ENCODE measurements around the gene AZIN2. TPM values are rescaled to one million over a fixed set of nuclear protein-coding genes. Genes with fewer than 3 reads are reported as not detected.
A peak's percentile ranks its signal among the peaks of the same experiment; 100 is the strongest.
"Not testable (repeated sequence)": the region's sequence is repeated elsewhere in the genome, so short reads cannot be mapped to it uniquely, and the experiment has no call there.

AZIN2 gene
- polyA plus RNA-seq, 1 donor from 2014 or later: 0.80 TPM

DNA sequence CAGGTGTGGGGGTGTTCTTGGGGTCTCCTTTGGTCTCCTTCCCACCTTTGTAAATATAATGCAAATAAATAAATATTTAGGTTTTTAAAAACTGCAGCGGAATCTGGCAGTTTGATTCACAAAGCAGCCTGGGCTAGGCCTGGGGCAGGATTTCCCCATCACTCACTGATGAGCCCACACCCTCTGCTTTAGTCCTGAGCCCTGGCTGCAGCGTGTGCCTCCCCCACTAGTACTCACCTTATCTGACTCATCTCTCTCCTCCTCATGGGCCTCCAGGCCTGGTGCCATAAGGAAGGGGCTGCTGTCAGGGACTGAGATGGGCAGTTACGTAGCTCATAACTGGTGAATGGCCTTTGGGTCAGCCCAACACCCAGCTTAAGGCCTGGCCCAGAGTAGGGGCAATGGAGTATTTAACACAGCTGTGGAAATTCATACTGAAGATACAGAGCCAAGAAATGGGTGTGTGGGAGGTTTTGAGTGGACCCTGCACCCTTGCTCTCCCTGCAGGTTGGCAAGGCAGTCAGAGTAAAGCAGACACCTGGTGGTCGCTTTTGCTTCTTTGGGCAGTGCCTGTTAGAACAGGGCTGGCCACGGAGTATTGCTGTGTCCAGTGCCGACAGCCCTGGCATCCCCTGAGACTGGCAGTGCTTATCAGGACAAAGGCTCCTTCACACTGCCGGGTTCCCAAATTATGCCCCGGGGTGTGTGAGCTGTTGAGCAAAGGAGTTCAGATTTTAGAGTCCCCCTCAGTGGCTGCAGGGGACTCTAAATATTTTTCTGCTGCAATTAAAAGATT lies 39.7 kb downstream of the AZIN2 start:
- peaks cover 0 to 20% (median 5%) of the 10 kb centered on the region in 3 donors for H3K4me1 Mint-ChIP-seq
- H3K4me3 Mint-ChIP-seq: peak overlapping the region in 3 of 4 donors; percentile 54 to 78 (median 54)
- H3K9me3 Mint-ChIP-seq: peaks cover 0 to 1% (median 1%) of the 10 kb centered on the region in 3 donors
- H3K27me3 Mint-ChIP-seq: peaks cover 2% of the 10 kb centered on the region
- peak overlapping the region in 1 of 3 donors; percentile 92 for H3K27ac Mint-ChIP-seq
- peaks cover 9% of the 10 kb centered on the region for H3K36me3 Mint-ChIP-seq

DNA sequence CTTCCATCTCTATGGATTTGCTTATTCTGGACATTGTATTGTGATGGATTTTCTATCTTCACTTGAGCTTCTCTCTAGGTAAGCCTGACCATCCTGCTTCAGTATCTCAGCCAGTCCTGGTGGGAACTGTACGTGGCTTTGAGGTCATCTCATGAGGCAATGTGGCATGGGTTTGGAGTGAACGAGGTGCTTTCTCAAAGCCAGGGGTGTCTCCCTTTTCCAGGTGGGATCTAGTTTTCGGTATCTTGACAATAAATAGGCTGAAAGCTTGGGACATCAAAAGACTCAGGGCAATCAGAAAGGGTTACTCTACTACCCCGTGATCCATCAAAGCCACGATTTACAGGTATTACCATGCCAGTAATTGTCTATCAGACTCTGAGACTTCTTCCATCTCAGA lies 40.8 kb downstream of the AZIN2 start:
- no peak overlapping the region for H3K27ac Mint-ChIP-seq
- H3K27me3 Mint-ChIP-seq: peaks cover 2% of the 10 kb centered on the region

DNA sequence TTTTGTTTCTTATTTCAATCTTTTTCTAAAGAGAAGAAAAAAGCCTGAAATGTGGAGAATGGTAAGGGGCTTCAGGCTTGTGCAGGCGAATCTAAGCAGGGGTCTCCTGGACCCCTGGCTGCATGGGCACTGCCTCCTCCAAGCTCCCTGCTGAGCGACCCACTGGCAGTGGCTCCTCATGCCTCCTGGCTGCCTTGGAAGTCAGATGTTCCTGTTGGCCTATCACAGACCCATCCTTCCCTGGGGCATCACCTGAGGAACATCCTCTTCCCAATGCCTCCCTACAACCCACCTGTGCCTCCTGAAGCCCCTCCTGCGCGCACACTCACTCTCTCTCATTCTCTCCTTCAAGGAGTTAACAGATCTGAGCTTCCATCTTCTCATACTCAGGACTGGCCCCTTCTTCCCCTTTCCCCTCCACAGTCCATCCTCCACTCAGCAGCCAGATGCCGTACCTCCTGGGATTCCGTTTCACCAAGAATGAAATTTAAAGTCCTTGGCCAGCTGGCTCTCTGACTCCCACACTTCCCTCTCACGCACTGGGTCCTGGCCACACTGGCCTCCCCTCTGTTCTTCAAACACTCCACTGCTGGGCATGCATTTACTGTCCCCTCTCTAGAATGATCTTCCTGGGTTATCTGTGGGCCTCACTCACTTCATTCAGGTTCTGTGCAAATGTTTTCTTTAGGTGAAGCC lies 41.7 kb downstream of the AZIN2 start:
- H3K36me3 Mint-ChIP-seq: peaks cover 8% of the 10 kb centered on the region
- peaks cover 7 to 30% (median 7%) of the 10 kb centered on the region in 3 donors for H3K4me1 Mint-ChIP-seq
- peaks cover 0 to 2% (median 0%) of the 10 kb centered on the region in 3 donors for H3K9me3 Mint-ChIP-seq
- peaks cover 2% of the 10 kb centered on the region for H3K27me3 Mint-ChIP-seq
- H3K27ac Mint-ChIP-seq: peak overlapping the region in 1 of 3 donors; percentile 8
- H3K4me3 Mint-ChIP-seq: no peak overlapping the region

More for the DNA sequence above, 40.8 kb downstream of the AZIN2 start:
- Mint-ChIP-seq H3K4me3 (no peak overlapping the region), H3K4me1 (peaks cover 0 to 30% (median 7%) of the 10 kb centered on the region in 3 donors), H3K36me3 (peaks cover 8% of the 10 kb centered on the region), H3K9me3 (peaks cover 0 to 2% (median 0%) of the 10 kb centered on the region in 3 donors)

DNA sequence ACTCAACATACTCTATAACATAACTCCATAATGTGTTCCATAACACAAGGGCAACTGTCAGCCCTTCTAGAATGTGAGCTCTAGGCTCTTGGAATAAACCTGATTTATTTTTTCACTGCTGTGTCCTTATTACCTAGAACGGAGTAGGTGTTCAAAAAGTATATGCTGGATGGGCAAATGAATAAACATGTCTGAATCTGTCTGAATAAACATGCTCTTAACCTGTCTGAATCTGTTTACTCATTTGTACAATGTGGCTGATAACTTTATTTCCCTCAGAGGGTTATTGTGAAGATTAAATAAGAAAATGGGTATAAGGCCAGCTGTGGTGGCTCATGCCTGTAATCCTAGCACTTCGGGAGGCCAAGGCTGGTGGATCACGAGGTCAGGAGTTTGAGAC lies 42.3 kb downstream of the AZIN2 start:
- no peak overlapping the region for H3K4me3 Mint-ChIP-seq
- H3K27me3 Mint-ChIP-seq: peaks cover 1% of the 10 kb centered on the region
- no peak overlapping the region for H3K27ac Mint-ChIP-seq
- H3K9me3 Mint-ChIP-seq: peaks cover 0 to 2% (median 0%) of the 10 kb centered on the region in 3 donors
- H3K4me1 Mint-ChIP-seq: peaks cover 7 to 30% (median 7%) of the 10 kb centered on the region in 3 donors
- H3K36me3 Mint-ChIP-seq: peaks cover 8% of the 10 kb centered on the region

DNA sequence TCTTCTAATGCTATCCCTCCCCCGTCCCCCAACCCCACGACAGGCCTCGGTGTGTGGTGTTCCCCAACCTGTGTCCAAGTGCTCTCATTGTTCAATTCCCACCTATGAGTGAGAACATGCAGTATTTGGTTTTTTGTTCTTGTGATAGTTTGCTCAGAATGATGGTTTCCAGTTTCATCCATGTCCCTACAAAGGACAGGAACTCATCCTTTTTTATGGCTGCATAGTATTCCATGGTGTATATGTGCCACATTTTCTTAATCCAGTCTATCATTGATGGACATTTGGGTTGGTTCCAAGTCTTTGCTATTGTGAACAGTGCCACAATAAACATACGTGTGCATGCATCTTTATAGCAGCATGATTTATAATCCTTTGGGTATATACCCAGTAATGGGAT lies 43.7 kb downstream of the AZIN2 start:
- H3K4me3 Mint-ChIP-seq, H3K36me3 Mint-ChIP-seq, H3K9me3 Mint-ChIP-seq, H3K27ac Mint-ChIP-seq, H3K27me3 Mint-ChIP-seq: not testable (repeated sequence)
- H3K4me1 Mint-ChIP-seq: peaks cover 7 to 36% (median 18%) of the 10 kb centered on the region in 3 donors

DNA sequence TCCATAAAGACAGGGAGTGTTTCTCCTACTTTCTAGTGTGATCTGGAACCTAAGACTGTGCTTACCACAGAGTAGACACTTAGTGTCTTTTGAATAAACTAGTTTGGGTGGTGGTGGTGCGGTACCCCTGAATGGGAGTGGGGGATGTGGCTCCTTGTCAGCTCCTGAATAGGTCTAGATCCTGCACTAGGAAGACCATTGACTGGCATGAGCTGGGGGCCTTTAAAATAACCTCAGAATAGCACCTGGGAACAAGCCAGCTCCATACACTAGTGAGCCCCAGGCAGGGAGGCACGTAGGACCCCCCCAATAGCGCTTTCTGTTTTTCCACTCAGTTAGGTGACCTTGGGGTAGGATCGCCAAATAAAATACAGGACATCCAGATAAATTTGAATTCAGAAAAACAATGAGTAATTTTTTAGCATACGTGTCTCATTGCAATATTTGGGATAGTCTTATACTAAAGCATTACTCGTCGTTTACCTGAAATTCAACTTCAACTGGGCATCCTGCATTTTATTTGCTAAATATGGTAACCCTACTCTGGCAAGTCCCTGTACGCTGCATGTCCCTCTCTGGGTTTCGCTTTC lies 45.6 kb downstream of the AZIN2 start:
- Mint-ChIP-seq H3K4me3 (peak overlapping the region; percentile 84 to 98 (median 94)), H3K27me3 (no peaks in the 10 kb centered on the region), H3K9me3 (peaks cover 0 to 2% (median 0%) of the 10 kb centered on the region in 3 donors), H3K36me3 (peaks cover 8% of the 10 kb centered on the region), H3K27ac (peak overlapping the region; percentile 83 to 97 (median 94)), H3K4me1 (peaks cover 7 to 37% (median 15%) of the 10 kb centered on the region in 3 donors)

DNA sequence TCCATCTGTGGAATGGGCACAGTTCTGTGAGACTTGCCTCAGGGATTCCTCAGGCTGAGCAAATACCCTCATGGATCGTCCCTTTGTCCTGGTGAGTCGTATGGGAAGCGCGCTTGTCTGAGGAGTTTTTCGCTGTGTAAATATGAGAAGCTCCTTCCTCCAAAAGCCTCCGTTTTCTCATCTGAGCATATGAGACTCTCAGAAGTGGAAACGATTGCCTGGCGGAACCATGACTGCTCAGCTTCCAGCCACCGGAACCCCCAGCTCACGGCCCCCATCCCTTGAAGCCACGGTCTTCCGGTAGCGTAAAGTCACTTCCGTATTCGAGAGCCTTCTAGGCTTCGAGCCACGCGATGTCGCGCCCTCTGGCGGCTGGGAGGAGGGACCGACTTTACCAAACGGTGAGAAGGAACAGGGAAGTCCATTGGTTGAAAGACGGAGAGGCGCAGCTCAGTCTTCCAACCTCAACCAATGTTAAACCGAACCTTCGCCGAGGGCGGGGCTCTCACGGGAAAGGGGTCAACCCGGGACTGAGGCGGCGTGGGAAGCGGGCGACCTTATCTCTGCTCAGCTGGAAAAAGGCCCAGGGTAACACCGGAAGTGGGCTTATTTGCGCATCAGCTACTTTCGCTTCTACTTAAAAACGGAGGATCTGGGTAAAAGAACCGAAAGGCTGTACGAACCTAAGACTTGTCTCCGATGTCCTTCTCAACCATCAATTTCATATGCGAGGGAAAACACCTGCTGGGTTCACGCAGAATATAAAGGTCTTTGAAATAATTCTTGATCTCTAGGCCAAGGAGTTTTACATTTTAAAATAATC lies 46.3 kb downstream of the AZIN2 start:
- Mint-ChIP-seq H3K27ac (peak overlapping the region; percentile 83 to 97 (median 94)), H3K4me1 (peaks cover 7 to 34% (median 15%) of the 10 kb centered on the region in 3 donors), H3K36me3 (peaks cover 8% of the 10 kb centered on the region)

DNA sequence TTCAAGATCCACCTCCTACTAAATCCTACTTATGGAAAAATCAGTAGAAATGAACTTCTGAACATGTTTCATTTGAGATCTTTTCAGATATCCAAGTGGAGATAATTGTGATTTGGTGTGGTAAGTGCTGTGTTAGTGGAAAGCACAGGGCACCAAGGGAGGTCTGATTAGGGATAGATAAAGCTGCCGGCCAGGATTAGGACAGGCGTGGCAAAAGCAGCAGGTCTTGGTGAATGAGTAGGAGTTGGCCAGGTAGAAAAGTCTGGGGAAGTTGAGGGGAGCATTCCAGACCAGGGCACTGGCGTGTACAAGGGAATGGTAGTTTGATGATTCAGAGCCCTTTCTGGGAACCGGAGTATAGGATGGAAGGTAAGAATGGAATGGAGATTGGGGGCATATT lies 47.8 kb downstream of the AZIN2 start:
- Mint-ChIP-seq H3K4me1 (peaks cover 7 to 37% (median 15%) of the 10 kb centered on the region in 3 donors), H3K4me3 (peak overlapping the region; percentile 53 to 95 (median 59)), H3K9me3 (peaks cover 0 to 2% (median 0%) of the 10 kb centered on the region in 3 donors)

More for the DNA sequence above, 46.3 kb downstream of the AZIN2 start:
- Mint-ChIP-seq H3K9me3 (peaks cover 0 to 2% (median 0%) of the 10 kb centered on the region in 3 donors), H3K4me3 (peak overlapping the region; percentile 84 to 98 (median 94)), H3K27me3 (no peaks in the 10 kb centered on the region)

DNA sequence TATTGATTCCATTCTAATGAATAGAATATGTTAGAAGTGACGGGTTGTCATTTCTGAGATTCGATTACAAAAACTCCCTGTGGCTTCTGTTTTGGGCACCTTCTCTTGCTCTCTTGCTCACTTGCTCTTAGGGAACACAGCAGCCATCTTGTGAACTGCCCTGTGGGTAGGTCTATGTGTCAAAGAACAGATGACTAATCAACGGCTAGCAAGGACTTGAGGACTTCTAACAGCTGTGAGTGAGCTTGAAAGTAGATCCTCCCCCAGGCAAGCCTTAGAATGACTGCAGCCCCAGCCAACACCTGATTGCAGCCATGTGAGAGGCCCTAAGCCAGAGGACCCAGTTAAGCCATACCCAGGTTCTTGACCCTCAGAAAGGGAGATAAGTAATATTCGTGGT lies 49.3 kb downstream of the AZIN2 start:
- H3K9me3 Mint-ChIP-seq: peaks cover 0 to 2% (median 0%) of the 10 kb centered on the region in 3 donors
- no peaks in the 10 kb centered on the region for H3K27me3 Mint-ChIP-seq
- H3K27ac Mint-ChIP-seq: peak overlapping the region in 1 of 3 donors; percentile 25
- peaks cover 7 to 37% (median 15%) of the 10 kb centered on the region in 3 donors for H3K4me1 Mint-ChIP-seq
- H3K36me3 Mint-ChIP-seq: peaks cover 7% of the 10 kb centered on the region
- peak overlapping the region in 1 of 4 donors; percentile 49 for H3K4me3 Mint-ChIP-seq

More for the DNA sequence above, 47.8 kb downstream of the AZIN2 start:
- H3K27ac Mint-ChIP-seq: peak overlapping the region in 1 of 3 donors; percentile 69
- no peaks in the 10 kb centered on the region for H3K27me3 Mint-ChIP-seq
- peaks cover 10% of the 10 kb centered on the region for H3K36me3 Mint-ChIP-seq

DNA sequence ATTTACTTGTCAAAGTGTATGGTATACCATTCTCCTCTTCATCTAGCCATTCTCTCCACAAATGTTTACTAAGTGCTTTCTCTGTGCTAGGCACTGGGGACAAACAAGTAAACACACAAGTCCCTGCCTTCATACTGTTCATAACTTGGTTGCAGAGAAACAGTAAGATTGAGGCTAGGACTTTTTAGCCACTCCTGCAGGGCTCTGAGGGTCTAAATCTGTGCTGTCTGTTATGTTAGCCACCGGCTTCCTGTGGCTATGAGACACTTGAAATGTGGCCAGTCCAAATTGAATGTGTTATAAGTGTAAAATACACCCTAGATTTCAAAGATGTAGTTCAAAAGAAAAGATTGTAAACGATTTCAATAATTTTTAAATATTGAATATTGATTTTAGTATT lies 50.2 kb downstream of the AZIN2 start:
- Mint-ChIP-seq H3K4me3 (no peak overlapping the region), H3K4me1 (peaks cover 7 to 33% (median 12%) of the 10 kb centered on the region in 3 donors)

DNA sequence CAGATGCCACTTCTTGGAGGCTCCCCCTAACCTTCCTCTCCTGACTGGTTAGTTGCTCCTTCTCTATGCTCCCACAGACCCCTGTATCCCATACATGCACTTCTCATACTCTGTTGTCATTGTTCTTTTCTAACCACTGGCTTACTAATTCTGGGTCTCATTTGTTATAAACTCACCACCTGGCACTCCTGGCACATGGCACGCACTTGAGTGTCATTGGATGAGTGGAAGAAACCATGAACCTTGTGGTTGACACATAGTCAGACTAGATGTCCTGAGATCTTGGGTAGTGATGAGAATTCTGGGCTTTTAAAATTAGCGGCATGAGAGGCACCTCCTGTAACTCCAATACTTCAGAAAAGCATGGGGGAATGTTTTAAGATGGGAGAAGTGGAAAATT lies 51.6 kb downstream of the AZIN2 start:
- no peaks in the 10 kb centered on the region for H3K27me3 Mint-ChIP-seq
- no peak overlapping the region for H3K27ac Mint-ChIP-seq
- no peaks in the 10 kb centered on the region for H3K9me3 Mint-ChIP-seq
- H3K4me1 Mint-ChIP-seq: peaks cover 0 to 30% (median 12%) of the 10 kb centered on the region in 3 donors
- H3K4me3 Mint-ChIP-seq: peak overlapping the region in 2 of 4 donors; percentile 53 to 56
- peaks cover 10% of the 10 kb centered on the region for H3K36me3 Mint-ChIP-seq

More for the DNA sequence above, 50.2 kb downstream of the AZIN2 start:
- Mint-ChIP-seq H3K27ac (no peak overlapping the region), H3K36me3 (peaks cover 8% of the 10 kb centered on the region), H3K27me3 (no peaks in the 10 kb centered on the region), H3K9me3 (no peaks in the 10 kb centered on the region)

DNA sequence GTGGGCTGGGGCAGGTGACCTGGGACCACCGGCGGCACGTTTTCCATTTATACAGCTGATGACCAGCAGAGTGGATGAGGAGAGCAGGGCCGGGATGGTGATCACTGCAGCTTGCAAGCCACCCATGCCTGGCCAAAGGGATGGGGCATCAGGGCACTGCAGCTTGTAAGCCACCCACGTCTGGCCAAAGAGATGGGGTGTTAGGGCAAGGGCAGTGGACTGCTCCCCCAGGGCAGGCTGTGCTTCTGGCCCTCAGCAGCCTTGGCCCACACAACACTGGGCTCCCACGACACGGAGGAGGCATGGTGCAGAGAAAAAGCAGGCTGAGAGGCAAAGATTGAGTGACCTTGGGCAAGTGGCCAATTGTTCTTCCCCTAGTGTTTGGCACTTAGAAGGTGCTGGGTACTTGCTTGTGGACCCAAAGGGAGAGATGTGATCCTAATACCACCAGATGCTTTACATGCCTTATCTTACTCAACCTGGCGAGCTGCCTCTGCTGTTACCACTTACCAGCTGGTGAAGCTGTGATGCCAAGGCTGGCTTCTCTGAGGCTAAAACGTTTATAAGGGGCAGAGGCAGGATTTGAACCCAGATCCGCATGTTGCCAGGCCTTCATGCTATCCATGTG lies 52.6 kb downstream of the AZIN2 start:
- Mint-ChIP-seq H3K4me3 (no peak overlapping the region), H3K9me3 (no peaks in the 10 kb centered on the region), H3K27ac (no peak overlapping the region), H3K36me3 (peaks cover 10% of the 10 kb centered on the region), H3K27me3 (no peaks in the 10 kb centered on the region), H3K4me1 (peaks cover 0 to 26% (median 10%) of the 10 kb centered on the region in 3 donors)

DNA sequence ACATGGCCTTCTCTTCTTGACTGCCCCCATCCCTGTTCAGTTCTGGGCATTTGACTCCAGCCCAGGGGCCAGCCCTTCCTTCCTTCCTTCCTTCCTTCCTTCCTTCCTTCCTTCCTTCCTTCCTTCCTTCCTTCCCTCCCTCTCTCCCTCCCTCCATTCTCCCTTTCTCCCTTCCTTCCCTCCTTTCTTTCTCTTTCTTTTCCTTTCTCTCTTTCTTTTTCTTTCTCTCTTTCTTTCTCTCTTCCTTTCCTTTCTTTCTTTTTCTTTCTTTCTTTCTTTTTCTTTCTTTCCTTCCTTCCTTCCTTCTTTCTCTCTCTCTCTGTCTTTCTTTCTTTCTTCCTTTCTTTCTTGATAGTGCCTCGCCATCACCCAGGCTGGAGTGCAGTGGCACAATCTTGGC lies 55.1 kb downstream of the AZIN2 start:
- not testable (repeated sequence) for H3K27me3 Mint-ChIP-seq, H3K27ac Mint-ChIP-seq, H3K9me3 Mint-ChIP-seq, H3K36me3 Mint-ChIP-seq
- H3K4me1 Mint-ChIP-seq: peaks cover 0 to 13% (median 0%) of the 10 kb centered on the region in 3 donors
- peak overlapping the region in 1 of 4 donors; percentile 10 for H3K4me3 Mint-ChIP-seq

DNA sequence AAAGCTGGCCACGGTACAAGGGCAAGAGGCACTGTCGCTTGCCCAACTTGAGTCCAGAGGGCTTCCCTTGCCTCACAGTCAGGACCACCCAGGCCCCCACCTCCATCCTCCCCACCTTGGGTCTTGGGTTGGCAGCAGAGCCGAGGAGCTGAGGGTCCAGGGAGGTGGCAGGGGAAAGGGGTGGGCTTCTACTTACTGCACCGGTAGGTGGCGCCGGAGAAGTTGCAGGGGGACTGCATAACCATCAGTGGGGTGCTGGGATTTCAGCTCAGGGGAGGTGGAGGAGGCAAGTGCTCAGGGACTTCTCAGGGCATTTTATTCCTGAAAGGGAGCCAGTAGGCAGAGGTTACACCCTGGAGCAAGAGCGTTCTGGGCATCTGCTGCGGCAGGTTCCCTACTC lies 56.8 kb downstream of the AZIN2 start:
- Mint-ChIP-seq H3K4me3 (no peak overlapping the region), H3K36me3 (peaks cover 3% of the 10 kb centered on the region), H3K9me3 (no peaks in the 10 kb centered on the region), H3K4me1 (peaks cover 0 to 6% (median 0%) of the 10 kb centered on the region in 3 donors), H3K27me3 (no peaks in the 10 kb centered on the region), H3K27ac (peak overlapping the region in 1 of 3 donors; percentile 69)

All from IgD-negative memory B cell (primary cell).